HG03097 (cell line): ENCODE measurements around the gene AGT.
"Not testable (repeated sequence)": the region's sequence is repeated elsewhere in the genome, so short reads cannot be mapped to it uniquely, and the experiment has no call there.

Source experiments
- ATAC-seq: cut with Tn5 transposase; IDR thresholded peaks from one replicate; pipeline ENCODE4 v1.9.1; 2021; ENCODE audit not compliant: unreplicated experiment, low FRiP score

The AGT gene

GRCh38 chr1:230745071-230745470 lies 31.1 kb upstream of the AGT start:
- ATAC-seq, result no peak

DNA sequence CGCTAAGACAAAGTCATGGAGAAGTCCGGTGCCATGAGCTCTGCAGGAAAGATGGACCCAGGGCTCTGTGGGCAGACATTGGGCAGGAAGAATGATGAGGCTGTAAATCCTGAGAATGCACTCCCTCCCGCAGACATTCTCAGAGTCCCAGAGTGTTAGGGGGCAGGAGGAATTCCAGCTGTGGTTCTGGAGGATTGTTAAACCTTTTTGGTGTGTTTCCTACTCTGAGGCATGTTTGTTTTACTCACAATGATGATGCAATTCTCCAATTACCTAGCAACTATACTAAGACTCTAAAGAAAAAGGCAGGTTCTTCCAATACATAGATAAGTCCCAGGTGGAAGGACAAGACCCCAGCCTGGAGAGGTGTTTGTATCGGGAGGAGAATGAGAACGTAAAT lies 30.5 kb upstream of the AGT start:
- ATAC-seq, result no peak

- no peak for ATAC-seq
Observed at GRCh38 chr1:230743899-230744298, 30.0 kb upstream of the AGT start.

GRCh38 chr1:230739564-230740290 lies 25.8 kb upstream of the AGT start:
- no peak for ATAC-seq

DNA sequence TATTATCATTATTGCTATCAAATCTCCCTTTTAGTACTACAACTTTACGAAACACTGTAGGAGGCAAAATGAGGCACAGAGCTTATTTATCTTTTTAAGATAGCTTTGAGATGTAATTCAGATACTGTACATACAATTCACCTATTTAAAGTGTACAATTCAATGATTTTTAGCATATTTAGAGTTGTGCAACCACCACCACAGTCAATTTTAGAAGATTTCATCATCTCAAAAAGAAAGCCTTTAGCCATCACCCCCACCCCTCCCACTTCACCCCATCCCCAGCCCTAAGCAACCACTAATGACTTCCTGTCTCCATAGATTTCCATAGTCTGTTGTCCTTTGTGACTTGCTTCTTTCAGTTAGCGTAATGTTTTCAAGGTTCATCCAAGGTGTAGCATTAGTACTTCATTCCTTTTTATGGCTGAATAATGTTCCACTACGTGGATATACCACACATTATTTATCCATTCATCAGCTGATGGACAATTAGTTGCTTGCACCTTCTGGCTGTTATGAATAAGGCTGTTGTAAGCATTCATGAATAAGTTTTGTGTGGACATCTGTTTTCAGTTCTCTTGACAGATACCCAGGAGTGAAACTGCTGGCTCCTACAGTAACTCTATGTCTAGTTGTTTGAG lies 23.8 kb upstream of the AGT start:
- no peak for ATAC-seq

DNA sequence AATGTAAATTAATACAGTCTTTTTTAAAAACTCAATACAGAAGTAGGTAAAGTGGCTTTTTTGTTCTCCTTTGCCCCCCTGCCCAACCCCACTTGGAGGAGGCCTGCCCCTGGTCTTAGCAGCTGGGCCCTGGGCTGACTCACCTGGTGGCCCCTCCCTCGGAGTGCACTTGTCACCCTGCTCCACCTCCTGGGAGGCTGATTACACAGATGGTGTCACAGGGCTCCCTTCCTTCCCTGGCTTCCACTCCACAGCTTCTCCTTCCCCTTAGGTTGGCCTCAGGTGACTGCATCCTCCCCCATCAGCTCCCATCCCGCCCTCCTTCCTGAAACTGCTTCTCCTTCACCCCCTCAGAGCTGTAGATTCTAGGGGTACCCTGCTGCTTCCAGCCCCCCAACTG lies 21.5 kb upstream of the AGT start:
- ATAC-seq, result no peak

DNA sequence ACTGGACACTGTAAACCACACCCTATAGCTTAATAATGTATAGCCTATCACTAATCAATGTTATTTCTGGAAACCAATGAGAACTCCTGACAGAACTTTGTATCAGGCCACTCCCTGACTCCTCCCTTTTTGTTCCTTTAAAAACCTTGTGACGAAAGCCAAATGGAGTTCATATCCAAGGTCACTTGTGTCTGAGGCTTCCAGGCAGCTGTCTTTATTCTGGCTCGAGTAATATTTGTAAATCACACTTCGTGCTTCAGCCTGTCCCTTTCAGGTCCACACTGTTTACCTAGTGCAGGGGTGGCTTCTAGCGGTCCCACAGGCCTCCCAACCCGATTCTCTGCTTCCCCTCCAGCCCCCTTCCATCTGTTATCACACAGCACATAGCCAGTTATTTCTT lies 17.1 kb upstream of the AGT start:
- no peak for ATAC-seq

GRCh38 chr1:230728710-230729392 lies 14.9 kb upstream of the AGT start:
- no peak for ATAC-seq

- no peak for ATAC-seq
Observed at GRCh38 chr1:230725256-230726012, 11.5 kb upstream of the AGT start.

DNA sequence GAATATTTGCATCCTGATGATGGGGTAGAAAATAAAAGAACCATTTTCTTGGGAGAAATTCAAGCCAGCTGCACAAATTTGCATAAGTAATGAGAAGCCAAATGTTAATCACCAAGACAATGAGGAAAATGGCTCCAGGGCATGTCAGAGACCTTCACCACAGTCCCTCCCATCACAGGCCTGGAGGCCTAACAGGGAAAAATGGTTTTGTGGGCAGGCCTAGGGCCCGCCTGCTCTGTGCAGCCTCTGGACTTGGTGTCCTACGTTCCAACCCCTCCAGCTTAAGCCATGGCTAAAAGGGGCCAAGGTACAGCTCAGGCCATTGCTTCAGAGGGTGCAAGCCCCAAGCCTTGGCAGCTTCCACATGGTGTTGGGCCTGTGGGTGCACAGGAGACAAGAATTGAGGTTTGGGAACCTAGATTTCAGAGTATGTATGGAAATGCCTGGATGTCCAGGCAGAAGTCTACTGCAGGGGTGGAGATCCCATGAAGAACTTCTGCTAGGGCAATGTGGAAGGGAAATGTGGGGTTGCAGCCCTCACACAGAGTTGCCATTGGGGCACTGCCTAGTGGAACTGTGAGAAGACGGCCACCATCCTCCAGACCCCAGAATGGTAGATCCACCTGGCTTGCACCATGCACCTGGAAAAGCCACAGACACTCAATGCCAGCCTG lies 8.1 kb upstream of the AGT start:
- ATAC-seq, result not testable (repeated sequence)

DNA sequence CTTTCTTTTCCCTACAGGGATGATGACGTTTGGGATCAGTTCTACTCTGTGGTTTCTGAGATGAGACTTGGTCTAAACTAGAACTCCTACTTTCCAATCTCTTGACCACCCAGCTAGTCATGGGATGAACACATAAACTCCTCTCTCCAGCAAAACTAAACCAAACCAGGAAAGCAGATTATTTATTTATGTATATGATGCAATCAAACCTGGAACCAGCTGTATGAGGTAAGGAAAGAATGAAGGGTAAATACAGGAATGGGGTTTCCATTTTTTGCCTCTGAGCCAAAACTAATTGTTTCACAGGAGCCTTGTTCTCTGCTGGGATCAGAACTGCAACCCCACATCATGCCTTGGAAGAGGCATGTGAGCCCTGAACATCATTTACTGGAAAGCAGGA lies 3.3 kb upstream of the AGT start:
- ATAC-seq, result no peak

DNA sequence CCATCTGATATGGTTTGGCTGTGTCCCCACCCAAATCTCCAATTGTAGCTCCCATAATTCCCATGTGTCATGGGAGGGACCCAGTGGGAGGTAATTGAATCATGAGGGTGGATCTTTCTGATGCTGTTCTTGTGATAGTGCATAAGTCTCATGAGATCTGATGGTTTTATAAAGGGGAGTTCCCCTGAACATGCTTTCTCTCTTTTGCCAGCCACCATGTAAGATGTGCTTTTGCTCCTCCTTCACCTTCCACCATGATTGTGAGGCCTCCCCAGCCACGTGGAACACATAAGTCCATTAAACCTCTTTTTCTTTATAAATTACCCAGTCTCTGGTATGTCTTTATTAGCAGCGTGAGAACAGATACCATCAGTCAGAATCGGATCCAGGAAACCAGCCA lies 2.5 kb upstream of the AGT start:
- not testable (repeated sequence) for ATAC-seq

DNA sequence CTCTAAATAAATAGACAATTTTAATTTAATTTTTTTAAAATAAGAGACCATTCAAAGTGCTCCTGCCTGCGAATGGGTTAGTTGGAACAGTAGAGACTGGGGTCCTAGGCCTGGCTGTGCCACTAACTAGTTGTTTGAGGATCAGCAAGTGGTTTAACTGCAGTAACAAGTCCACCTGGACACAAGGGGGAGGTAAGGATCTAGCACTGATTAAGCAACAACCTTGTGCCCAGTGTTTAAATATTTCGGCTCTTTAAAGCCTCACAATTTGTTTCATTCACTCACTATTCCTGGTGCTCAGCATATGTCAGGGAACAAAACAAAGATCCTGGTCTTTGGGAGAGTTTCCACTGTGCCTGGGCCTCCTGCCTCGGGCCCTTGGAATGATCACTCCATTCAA lies 1.6 kb upstream of the AGT start:
- no peak for ATAC-seq

- ATAC-seq, result no peak
Observed at GRCh38 chr1:230713547-230713914, 391 bp downstream of the AGT start.

DNA sequence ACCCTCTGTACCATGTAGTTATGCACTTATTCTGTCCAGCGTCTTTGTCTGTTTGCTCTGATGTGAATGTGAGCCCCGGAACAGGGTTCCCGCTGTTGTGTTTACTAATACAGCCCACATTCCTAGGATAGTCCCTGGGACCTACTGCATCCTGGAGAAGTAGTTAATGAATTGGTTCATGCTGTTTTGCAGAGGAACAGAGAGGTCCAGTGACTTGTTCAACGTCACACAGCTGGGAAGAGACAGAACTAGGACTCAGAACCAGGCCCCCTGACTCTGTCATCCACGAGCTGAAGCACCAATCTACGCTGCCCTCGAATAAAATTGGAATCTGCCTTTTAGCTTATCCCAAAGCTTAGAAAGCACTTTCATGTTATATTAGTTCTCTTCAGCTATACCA lies 784 bp downstream of the AGT start:
- no peak for ATAC-seq

DNA sequence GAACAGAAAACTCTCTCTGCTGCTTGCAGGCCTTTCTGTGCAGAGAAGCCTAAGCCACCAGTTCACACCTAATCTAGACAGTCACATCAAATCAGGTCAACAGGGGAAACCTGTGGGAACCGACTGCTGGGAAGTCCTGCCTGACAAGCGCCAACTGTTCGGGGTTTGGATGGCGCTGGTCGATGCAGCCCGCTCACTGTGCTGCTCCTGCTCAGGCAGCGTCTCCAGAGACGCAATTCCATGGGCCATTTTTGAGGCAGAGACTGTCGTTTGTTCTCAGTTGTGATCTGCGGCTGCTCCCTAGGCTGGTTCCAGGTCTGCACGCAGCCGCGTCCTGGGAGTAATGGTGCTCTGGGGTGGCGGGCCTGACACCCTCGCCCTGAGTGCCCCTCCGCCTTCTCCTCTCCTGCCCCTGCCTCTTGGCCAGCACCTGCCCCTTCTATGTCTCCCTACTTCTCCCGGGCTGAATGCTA lies 1.4 kb downstream of the AGT start:
- ATAC-seq, result no peak

DNA sequence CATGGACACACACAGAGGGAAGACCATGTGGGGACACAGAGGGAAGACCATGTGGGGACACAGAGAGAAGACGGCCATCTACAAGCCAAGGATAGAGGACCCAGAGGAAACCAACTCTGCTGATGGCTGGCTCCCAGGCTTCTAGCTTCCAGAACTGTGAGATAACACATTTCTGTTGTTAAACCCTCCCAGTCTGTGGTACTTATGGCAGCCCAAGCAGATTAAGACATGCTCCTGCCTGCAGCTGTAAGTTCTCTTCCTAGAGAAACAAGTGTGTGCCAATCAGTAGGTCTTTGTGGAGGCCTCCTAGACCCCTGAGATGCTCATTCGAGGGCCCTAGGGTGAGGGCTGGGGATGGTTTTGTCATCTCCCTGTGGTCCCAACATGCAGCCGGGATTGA lies 2.7 kb downstream of the AGT start:
- no peak for ATAC-seq

- no peak for ATAC-seq
Observed at GRCh38 chr1:230710543-230710904, 3.4 kb downstream of the AGT start.

DNA sequence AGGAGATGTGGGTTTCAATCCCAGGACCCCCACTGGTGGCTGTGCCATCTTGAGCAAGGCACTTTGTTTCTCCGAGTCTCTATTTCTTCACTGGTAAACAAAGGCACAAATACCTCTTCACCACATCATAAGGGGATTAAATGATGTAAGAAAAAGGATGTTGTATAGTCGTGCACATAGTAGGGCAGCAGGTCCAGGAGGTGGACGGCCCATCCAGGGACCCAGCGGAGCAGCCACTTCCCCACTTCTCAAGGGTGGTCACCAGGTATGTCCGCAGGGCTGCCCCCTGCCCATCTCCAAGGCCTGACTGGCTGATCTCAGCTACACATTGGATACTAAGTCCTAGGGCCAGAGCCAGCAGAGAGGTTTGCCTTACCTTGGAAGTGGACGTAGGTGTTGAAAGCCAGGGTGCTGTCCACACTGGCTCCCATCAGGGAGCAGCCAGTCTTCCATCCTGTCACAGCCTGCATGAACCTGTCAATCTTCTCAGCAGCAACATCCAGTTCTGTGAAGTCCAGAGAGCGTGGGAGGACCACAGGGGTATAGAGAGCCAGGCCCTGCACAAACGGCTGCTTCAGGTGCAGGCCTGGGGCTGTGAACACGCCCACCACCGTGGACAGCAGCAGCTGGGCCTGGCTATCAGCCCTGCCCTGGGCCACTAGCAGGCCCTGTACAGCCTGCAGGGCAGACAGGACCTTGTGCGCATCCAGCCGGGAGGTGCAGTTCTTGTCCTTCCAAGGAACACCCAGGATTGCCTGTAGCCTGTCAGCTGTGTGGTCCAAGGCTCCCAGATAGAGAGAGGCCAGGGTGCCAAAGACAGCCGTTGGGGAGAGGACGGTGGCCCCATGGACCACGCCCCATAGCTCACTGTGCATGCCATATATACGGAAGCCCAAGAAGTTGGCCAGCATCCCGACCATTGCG lies 4.0 kb downstream of the AGT start:
- ATAC-seq, result no peak
